GM19193 (cell line): ENCODE measurements around the gene MYCBPAP.

ENCODE experiments used
- POLR2A ChIP-seq: IDR thresholded peaks from 4 replicates; pipeline ENCODE4 v1.6.1; 2011; ENCODE audit not compliant: insufficient read depth, insufficient read length; ENCODE audit errors: extremely low read depth

MYCBPAP gene

GRCh38 chr17:50575581-50576210 lies 67.5 kb downstream of the MYCBPAP start:
- no peak for TF ChIP-seq POLR2A

GRCh38 chr17:50576864-50577263 lies 68.6 kb downstream of the MYCBPAP start:
- TF ChIP-seq POLR2A = no peak

GRCh38 chr17:50577451-50577954 lies 69.3 kb downstream of the MYCBPAP start:
- no peak for TF ChIP-seq POLR2A

- no peak for TF ChIP-seq POLR2A
These were observed 69.9 kb downstream of the MYCBPAP start for GRCh38 chr17:50578173-50578572.

- TF ChIP-seq POLR2A = no peak
These were observed 71.2 kb downstream of the MYCBPAP start for GRCh38 chr17:50579399-50579798.

GRCh38 chr17:50580646-50581045 lies 72.4 kb downstream of the MYCBPAP start:
- TF ChIP-seq POLR2A = no peak
